Astrocyte (in vitro differentiated cells and primary cell): ENCODE results near the gene PCARE. TPM values are rescaled to one million over a fixed set of nuclear protein-coding genes. Genes with fewer than 3 reads are reported as not detected.
A peak's percentile ranks its signal among the peaks of the same experiment; 100 is the strongest.

Source experiments
- DNase-seq: peaks from one replicate; pipeline ENCODE4 v3.0.0-alpha.2; 2010; ENCODE audit warnings: low read depth
- FAIRE-seq: peaks from 2 replicates; lab custom pipeline; 2011; peaks lifted over from hg19 to GRCh38; lab: Jason Lieb, UNC
- H2AFZ ChIP-seq: 2 replicates; pipeline ENCODE4 v1.6.0; 2012; ENCODE audit warnings: low read depth, low read length, inconsistent platforms
- H3K27ac ChIP-seq: 2 replicates; pipeline ENCODE4 v1.5.1; 2011; ENCODE audit warnings: low read depth, low read length, inconsistent platforms
- H3K27me3 ChIP-seq: 2 replicates; pipeline ENCODE4 v1.6.0; 2011; ENCODE audit warnings: low read length, inconsistent platforms; ENCODE audit not compliant: insufficient read depth
- H3K36me3 ChIP-seq: 2 replicates; pipeline ENCODE4 v1.5.1; 2011; ENCODE audit warnings: low read length, inconsistent platforms; ENCODE audit not compliant: insufficient read depth
- H3K4me1 ChIP-seq: 2 replicates; pipeline ENCODE4 v1.5.1; 2011; ENCODE audit warnings: low read length, inconsistent platforms; ENCODE audit not compliant: insufficient read depth
- H3K4me2 ChIP-seq: 2 replicates; pipeline ENCODE4 v1.6.0; 2012; ENCODE audit warnings: low read length, inconsistent platforms
- H3K4me3 ChIP-seq: 2 replicates; pipeline ENCODE4 v1.5.1; 2011; ENCODE audit warnings: low read depth, mild to moderate bottlenecking, low read length, inconsistent platforms; ENCODE audit not compliant: insufficient read depth
- H3K79me2 ChIP-seq: 2 replicates; pipeline ENCODE4 v1.6.0; 2012; ENCODE audit warnings: mild to moderate bottlenecking, low read length, inconsistent platforms; ENCODE audit not compliant: insufficient read depth
- H3K9ac ChIP-seq: 2 replicates; pipeline ENCODE4 v1.6.0; 2012; ENCODE audit warnings: mild to moderate bottlenecking, low read length, inconsistent platforms
- H3K9me3 ChIP-seq: 2 replicates; pipeline ENCODE4 v1.5.1; 2012; ENCODE audit warnings: low read depth, mild to moderate bottlenecking, low read length, inconsistent platforms; ENCODE audit not compliant: insufficient read depth
- H4K20me1 ChIP-seq: 2 replicates; pipeline ENCODE4 v1.6.0; 2012; ENCODE audit warnings: low read length, inconsistent platforms; ENCODE audit not compliant: insufficient read depth
- H3K27ac Mint-ChIP-seq: one replicate; pipeline ENCODE4 v1.8.0; 2021; ENCODE audit warnings: mild to moderate bottlenecking, mixed read lengths; ENCODE audit not compliant: unreplicated experiment
- H3K27me3 Mint-ChIP-seq: one replicate; pipeline ENCODE4 v1.8.0; 2021; ENCODE audit warnings: low read depth, mixed read lengths; ENCODE audit not compliant: unreplicated experiment
- H3K36me3 Mint-ChIP-seq: one replicate; pipeline ENCODE4 v1.8.0; 2021; ENCODE audit warnings: low read depth, mixed read lengths; ENCODE audit not compliant: unreplicated experiment
- H3K4me1 Mint-ChIP-seq: one replicate; pipeline ENCODE4 v1.8.0; 2021; ENCODE audit warnings: low read depth, mixed read lengths; ENCODE audit not compliant: unreplicated experiment
- H3K4me3 Mint-ChIP-seq: one replicate; pipeline ENCODE4 v1.8.0; 2021; ENCODE audit warnings: mild to moderate bottlenecking, moderate library complexity, mixed read lengths; ENCODE audit not compliant: unreplicated experiment
- H3K9me3 Mint-ChIP-seq: one replicate; pipeline ENCODE4 v1.8.0; 2021; ENCODE audit warnings: mild to moderate bottlenecking, mixed read lengths; ENCODE audit not compliant: unreplicated experiment
- CTCF ChIP-seq: IDR thresholded peaks from 2 replicates; pipeline ENCODE4 v1.5.1; 2011; ENCODE audit warnings: low read depth, mild to moderate bottlenecking, inconsistent platforms, low read length, moderate library complexity; ENCODE audit not compliant: insufficient read depth
- EZH2 ChIP-seq: IDR thresholded peaks from 2 replicates; pipeline ENCODE4 v1.6.1; 2012; ENCODE audit warnings: mild to moderate bottlenecking, low read length, inconsistent platforms; ENCODE audit not compliant: insufficient read depth
- total RNA-seq: library from RNA; stranded (reverse); gene quantifications from 2 replicates; pipeline ENCODE4 v1.2.1, GENCODE V29; 2021

PCARE gene
- total RNA-seq, 1 donor from 2014 or later, result not detected

- no peak for TF ChIP-seq CTCF
- H3K9me3 ChIP-seq, result no peaks in the 10 kb centered on the region
- H3K9me3 Mint-ChIP-seq, result no peaks in the 10 kb centered on the region
- H3K4me1 Mint-ChIP-seq, result peaks cover 39% of the 10 kb centered on the region
- H3K27ac ChIP-seq, result peak overlapping the region; percentile 82
- no peaks in the 10 kb centered on the region for H4K20me1 ChIP-seq
- H2AFZ ChIP-seq, result no peak overlapping the region
- FAIRE-seq, result no peak
- no peak overlapping the region for H3K9ac ChIP-seq
- no peak overlapping the region for H3K4me3 ChIP-seq
- H3K27me3 ChIP-seq, result no peaks in the 10 kb centered on the region
- H3K36me3 ChIP-seq, result no peaks in the 10 kb centered on the region
- H3K4me3 Mint-ChIP-seq, result no peak overlapping the region
- no peak overlapping the region for H3K27ac Mint-ChIP-seq
- H3K27me3 Mint-ChIP-seq, result no peaks in the 10 kb centered on the region
- no peak overlapping the region for H3K4me2 ChIP-seq
- H3K36me3 Mint-ChIP-seq, result peaks cover 2% of the 10 kb centered on the region
- H3K4me1 ChIP-seq, result peaks cover 39% of the 10 kb centered on the region
- no peak for DNase-seq
- H3K79me2 ChIP-seq, result peaks cover 17% of the 10 kb centered on the region
These were observed 38.1 kb upstream of the PCARE start for GRCh38 chr2:29112379-29112778.

GRCh38 chr2:29110916-29111535 lies 36.7 kb upstream of the PCARE start:
- Histone ChIP-seq H3K27me3 (no peaks in the 10 kb centered on the region), H3K4me2 (no peak overlapping the region), H3K27ac (no peak overlapping the region), H2AFZ (no peak overlapping the region), H3K36me3 (no peaks in the 10 kb centered on the region), H3K9ac (no peak overlapping the region), H3K4me3 (no peak overlapping the region), H3K9me3 (no peaks in the 10 kb centered on the region), H4K20me1 (no peaks in the 10 kb centered on the region), H3K79me2 (peaks cover 4% of the 10 kb centered on the region), H3K4me1 (peaks cover 37% of the 10 kb centered on the region)
- H3K4me3 Mint-ChIP-seq, result no peak overlapping the region
- H3K9me3 Mint-ChIP-seq, result no peaks in the 10 kb centered on the region
- TF ChIP-seq CTCF (no peak), EZH2 (no peak)
- no peaks in the 10 kb centered on the region for H3K27me3 Mint-ChIP-seq
- FAIRE-seq (no peak), DNase-seq (peak; percentile 36)
- no peak overlapping the region for H3K27ac Mint-ChIP-seq
- H3K36me3 Mint-ChIP-seq, result peaks cover 2% of the 10 kb centered on the region
- peaks cover 37% of the 10 kb centered on the region for H3K4me1 Mint-ChIP-seq

- H3K27me3 ChIP-seq, result no peaks in the 10 kb centered on the region
- no peak overlapping the region for H3K4me3 Mint-ChIP-seq
- peaks cover 34% of the 10 kb centered on the region for H3K4me1 Mint-ChIP-seq
- no peak for DNase-seq
- H3K27ac Mint-ChIP-seq, result peak overlapping the region; percentile 99
- H3K9me3 ChIP-seq, result no peaks in the 10 kb centered on the region
- H4K20me1 ChIP-seq, result no peaks in the 10 kb centered on the region
- H3K27me3 Mint-ChIP-seq, result no peaks in the 10 kb centered on the region
- no peaks in the 10 kb centered on the region for H3K36me3 Mint-ChIP-seq
- H3K36me3 ChIP-seq, result no peaks in the 10 kb centered on the region
- no peak overlapping the region for H3K4me2 ChIP-seq
- H3K9ac ChIP-seq, result no peak overlapping the region
- H3K79me2 ChIP-seq, result no peaks in the 10 kb centered on the region
- no peak for FAIRE-seq
- H3K9me3 Mint-ChIP-seq, result no peaks in the 10 kb centered on the region
- no peak overlapping the region for H2AFZ ChIP-seq
- H3K4me1 ChIP-seq, result peaks cover 26% of the 10 kb centered on the region
- H3K27ac ChIP-seq, result peak overlapping the region; percentile 82
- TF ChIP-seq CTCF, result no peak
- H3K4me3 ChIP-seq, result no peak overlapping the region
These were observed 34.9 kb upstream of the PCARE start for GRCh38 chr2:29109246-29109645.
